ENCODE measurements around the gene HECTD4. TPM values are rescaled to one million over a fixed set of nuclear protein-coding genes. Genes with fewer than 3 reads are reported as not detected.

Gene HECTD4
- total RNA-seq, 1 experiment from 2014 or later, result 31.2 TPM

DNA sequence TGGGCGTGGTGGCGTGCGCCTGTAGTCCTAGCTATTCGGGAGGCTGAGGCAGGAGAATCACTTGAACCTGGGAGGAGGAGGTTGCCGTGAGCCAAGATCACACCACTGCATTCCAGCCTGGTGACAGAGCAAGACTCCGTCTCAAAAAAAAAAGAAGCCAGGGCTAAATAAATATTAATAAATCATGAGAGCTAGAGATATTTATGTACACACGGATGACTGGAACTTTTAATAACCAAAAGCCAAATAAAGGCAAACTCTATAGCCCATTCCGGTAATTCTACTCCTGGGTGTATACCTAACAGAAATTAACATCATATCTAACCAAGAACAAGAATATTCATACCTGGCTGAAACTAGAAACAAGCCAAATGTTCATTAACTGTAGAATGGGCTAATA, 264.5 kb downstream of the HECTD4 start:
- ChIA-PET CTCF (no interaction called here), POLR2A (interaction anchor here (0.8 kb wide), 1 partner anchor 9 kb away, joined by 3 read pairs; the partner anchor contains the start of gene NAA25), RAD21 (ENCODE audit: low non-redundant PET in 1 of 2, low total read pairs in 2 of 2, uncharacterized antibody in 2 of 2, unreplicated experiment in 2 of 2) (no interaction called here)
- peak overlapping the region; percentile 83 for H2AFZ ChIP-seq (ENCODE audit: low read depth, low read length, poor library complexity, severe bottlenecking)
- intact Hi-C loops (cut with micrococcal nuclease), result no loop called here
- H3K4me2 ChIP-seq (ENCODE audit: low read length), result peak overlapping the region; percentile 21; the same call in 1 of the 2 replicates
- H3K9me3 ChIP-seq (ENCODE audit: control insufficient read depth in 1 of 2, insufficient read depth in 1 of 2, low read depth in 1 of 2, low read length in 2 of 2), result no peaks in the 10 kb centered on the region
- ATAC-seq (no peak), DNase-seq (ENCODE audit: low read depth, low spot score) (no peak)
- no peaks in the 10 kb centered on the region for H4K20me1 ChIP-seq (ENCODE audit: insufficient read depth)
- H3K79me2 ChIP-seq (ENCODE audit: insufficient read depth, low read length), result no peaks in the 10 kb centered on the region
- H3K9ac ChIP-seq (ENCODE audit: low read length), result no peak overlapping the region
- H3K27ac ChIP-seq (ENCODE audit: low read depth, low read length), result no peak overlapping the region
- no peaks in the 10 kb centered on the region for H3K9me2 ChIP-seq (ENCODE audit: insufficient read depth)
- H3K4me1 ChIP-seq (ENCODE audit: control insufficient read depth in 1 of 2, insufficient read depth in 2 of 2, low read length in 2 of 2), result peaks cover 50 to 74% of the 10 kb centered on the region in 2 experiments
- no peaks in the 10 kb centered on the region for H3K36me3 ChIP-seq (ENCODE audit: control insufficient read depth in 1 of 2, insufficient read depth in 2 of 2, low read length in 2 of 2)
- BruUV-seq (replicated peaks), result no TSS peak
- no peak overlapping the region for H3K4me3 ChIP-seq (replicated peaks in 1 of 2; ENCODE audit: low read depth in 1 of 2, low read length in 2 of 2)
- no peaks in the 10 kb centered on the region for H3K27me3 ChIP-seq (ENCODE audit: insufficient read depth, low read length)
- TF ChIP-seq CEBPB (IDR thresholded peaks at IDR 0.05; ENCODE audit: low read depth), result no peak
- TF ChIP-seq EZH2phosphoT487 (IDR thresholded peaks at IDR 0.05; ENCODE audit: borderline replicate concordance), result no peak
- no peak for TF ChIP-seq SP1 (IDR thresholded peaks at IDR 0.05; ENCODE audit: low read depth)
- no peak for TF ChIP-seq SRF (IDR thresholded peaks at IDR 0.05; ENCODE audit: low read depth)
- TF ChIP-seq, protein P1, sequence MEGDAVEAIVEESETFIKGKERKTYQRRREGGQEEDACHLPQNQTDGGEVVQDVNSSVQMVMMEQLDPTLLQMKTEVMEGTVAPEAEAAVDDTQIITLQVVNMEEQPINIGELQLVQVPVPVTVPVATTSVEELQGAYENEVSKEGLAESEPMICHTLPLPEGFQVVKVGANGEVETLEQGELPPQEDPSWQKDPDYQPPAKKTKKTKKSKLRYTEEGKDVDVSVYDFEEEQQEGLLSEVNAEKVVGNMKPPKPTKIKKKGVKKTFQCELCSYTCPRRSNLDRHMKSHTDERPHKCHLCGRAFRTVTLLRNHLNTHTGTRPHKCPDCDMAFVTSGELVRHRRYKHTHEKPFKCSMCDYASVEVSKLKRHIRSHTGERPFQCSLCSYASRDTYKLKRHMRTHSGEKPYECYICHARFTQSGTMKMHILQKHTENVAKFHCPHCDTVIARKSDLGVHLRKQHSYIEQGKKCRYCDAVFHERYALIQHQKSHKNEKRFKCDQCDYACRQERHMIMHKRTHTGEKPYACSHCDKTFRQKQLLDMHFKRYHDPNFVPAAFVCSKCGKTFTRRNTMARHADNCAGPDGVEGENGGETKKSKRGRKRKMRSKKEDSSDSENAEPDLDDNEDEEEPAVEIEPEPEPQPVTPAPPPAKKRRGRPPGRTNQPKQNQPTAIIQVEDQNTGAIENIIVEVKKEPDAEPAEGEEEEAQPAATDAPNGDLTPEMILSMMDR (IDR thresholded peaks at IDR 0.05 in 2 of 3, conservative IDR thresholded peaks at IDR 0.05 in 1 of 3; ENCODE audit: borderline replicate concordance in 1 of 3, insufficient read depth in 1 of 3, low read depth in 2 of 3, low read length in 2 of 3), result no peak
- TF ChIP-seq, protein P2, sequence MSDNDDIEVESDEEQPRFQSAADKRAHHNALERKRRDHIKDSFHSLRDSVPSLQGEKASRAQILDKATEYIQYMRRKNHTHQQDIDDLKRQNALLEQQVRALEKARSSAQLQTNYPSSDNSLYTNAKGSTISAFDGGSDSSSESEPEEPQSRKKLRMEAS (IDR thresholded peaks at IDR 0.05), result no peak
- TF ChIP-seq, protein P3, sequence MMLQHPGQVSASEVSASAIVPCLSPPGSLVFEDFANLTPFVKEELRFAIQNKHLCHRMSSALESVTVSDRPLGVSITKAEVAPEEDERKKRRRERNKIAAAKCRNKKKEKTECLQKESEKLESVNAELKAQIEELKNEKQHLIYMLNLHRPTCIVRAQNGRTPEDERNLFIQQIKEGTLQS (IDR thresholded peaks at IDR 0.05), result no peak
- TF ChIP-seq POLR2A (IDR thresholded peaks at IDR 0.05; ENCODE audit: borderline replicate concordance, extremely low read depth, insufficient read depth, insufficient read length), result no peak
- TF ChIP-seq CBX3 (IDR thresholded peaks at IDR 0.05; ENCODE audit: low read depth), result no peak
- TF ChIP-seq EZH2 (IDR thresholded peaks at IDR 0.05), result no peak
- TF ChIP-seq SIN3A (IDR thresholded peaks at IDR 0.05; ENCODE audit: low read depth), result no peak
